Cardiac fibroblast (primary cell): Measurements from ENCODE around the gene TCHHL1.

Source experiments
- DNase-seq, 2 donors: peaks; one replicate each; pipeline versions ENCODE4 v3.0.0 to v3.0.0-alpha.2; 2010; ENCODE audit warnings: low read depth in 2 of 2
- H3K4me3 ChIP-seq, 2 donors: replicated peaks in 1 of 2; 1 replicate in 1 of 2; 2 replicates in 1 of 2; pipeline ENCODE4 v1.5.1; 2011; ENCODE audit warnings: low read depth in 2 of 2, low read length in 2 of 2, mild to moderate bottlenecking in 2 of 2, moderate library complexity in 1 of 2
- CTCF ChIP-seq: IDR thresholded peaks from one replicate; pipeline ENCODE4 v1.5.1; 2011; ENCODE audit warnings: low read depth, mild to moderate bottlenecking, low read length, inconsistent platforms

TCHHL1 gene

GRCh38 chr1:152034654-152035538 is 54.0 kb downstream of the TCHHL1 start:
- peak; percentile 87 for TF ChIP-seq CTCF
- DNase-seq, result peak; percentile 74 to 89
- H3K4me3 ChIP-seq, result peak overlapping the region; percentile 83 to 84

GRCh38 chr1:152034324-152034653 is 54.6 kb downstream of the TCHHL1 start:
- no peak for DNase-seq
- peak overlapping the region; percentile 83 to 84 for H3K4me3 ChIP-seq
- no peak for TF ChIP-seq CTCF
